Hematopoietic multipotent progenitor cell treated with erythropoietin and hydrocortisone succinate and interleukin-3 and kit ligand, for 17 days (in vitro differentiated cells): Measurements from ENCODE around the gene SCN11A.
A peak's percentile ranks its signal among the peaks of the same experiment; 100 is the strongest.

Experiments
- DNase-seq: peaks from one replicate; pipeline ENCODE4 v3.0.0-alpha.2; 2015; ENCODE audit warnings: low spot score

Gene SCN11A

DNA sequence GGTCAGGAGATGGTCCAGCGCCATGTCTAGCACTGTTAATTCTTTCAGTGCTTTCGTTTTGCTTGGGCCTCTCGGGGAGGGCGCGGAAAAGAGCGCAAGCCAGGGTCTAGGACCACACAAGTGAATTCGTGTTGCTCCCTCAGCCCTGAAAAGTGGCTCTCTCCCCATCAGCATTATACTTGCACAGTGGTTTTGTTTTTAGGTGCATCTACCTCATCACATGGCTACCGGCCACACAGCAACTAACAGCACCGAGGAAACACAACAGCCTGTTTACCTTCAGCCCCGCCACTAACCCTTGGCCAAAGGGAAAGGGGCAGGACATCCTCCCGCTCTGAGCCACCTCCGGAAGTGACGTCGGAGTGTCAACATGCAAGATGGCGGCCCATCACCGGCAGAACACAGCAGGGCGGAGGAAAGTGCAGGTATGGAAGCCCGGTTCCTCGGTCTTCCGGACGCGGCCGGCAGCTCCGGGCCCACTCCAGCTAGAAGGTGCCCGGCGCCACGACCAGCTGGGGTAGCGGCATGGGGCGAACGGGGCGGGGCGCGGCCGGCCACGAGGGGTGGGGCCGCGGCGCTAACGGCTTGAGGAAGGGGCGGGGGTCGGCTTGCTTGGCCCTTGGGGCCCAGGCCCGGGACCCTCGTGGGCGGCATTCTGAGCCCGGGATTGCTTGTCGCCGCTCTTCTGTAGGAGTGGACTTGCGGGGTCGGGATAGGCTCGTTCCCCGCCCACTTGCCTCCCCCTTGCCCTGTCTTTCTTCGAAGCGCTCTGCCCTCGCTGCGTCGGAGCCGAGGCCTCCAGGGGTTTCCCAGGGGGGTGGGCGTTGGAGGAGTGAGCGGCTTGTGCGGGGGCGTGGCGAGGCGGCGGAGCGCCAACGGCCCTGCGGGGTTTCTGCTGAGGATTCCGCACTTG is at the start of gene SCN11A, which contains the start of gene WDR48:
TSS of gene SCN11A (minus strand) at position 296 of the 913 bp plus-strand sequence. CDS start 101,582 bp downstream, outside the sequence.
TSS of gene WDR48 (plus strand) at position 368 of the 913 bp plus-strand sequence. CDS start at position 378, 10 bp downstream.
- peak; percentile 97 for DNase-seq

DNA sequence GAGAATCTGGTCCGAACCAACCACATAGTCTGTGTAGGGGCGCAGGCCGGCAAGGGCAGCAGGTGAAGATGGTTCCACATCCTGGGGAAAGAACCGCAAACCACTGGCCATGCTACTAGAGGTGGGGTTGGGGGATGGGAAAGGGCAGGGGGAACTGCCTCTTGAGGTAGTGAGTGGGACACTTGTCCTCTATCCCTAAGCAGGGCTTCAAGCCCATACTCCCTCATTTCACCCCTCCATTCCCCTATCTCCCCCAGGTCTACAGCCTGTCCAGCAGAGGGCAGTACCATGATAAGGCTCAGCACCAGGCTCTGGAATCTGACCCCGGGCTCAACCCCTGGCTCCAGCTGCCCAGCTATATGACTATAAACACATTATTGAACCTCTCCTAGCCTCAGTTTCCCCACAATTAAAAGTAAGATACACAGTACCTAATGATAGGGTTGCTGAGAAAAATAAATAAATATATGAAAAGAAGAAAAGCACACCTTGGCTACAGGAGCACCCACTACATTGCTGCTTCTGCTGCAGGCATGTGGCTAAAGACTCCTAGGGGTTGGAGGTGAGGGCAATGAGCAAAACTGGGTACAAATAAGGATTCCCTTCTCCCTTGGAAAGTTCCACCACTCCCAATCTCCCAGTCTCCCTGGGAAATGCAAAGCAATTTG is 49.4 kb upstream of the SCN11A start:
- peak; percentile 56 for DNase-seq

DNA sequence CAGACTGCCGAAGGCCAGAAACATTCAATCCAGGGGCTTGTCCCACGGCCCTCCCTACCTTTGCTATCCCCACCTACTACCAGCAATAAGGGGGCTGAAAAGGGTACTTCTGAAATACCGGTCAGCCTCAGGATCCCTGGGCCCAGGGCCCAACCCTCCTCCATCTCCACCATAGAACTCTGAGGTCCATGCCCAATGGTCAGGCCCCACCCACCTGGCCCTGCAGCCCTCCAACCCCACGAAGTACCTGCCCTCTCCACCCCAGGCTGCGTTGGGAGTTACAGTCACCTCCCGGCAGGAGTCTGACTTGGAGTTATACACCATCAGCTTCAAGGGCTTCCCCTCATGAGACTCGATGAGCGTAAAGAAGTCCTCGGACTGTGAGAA is 48.7 kb upstream of the SCN11A start:
- no peak for DNase-seq

DNA sequence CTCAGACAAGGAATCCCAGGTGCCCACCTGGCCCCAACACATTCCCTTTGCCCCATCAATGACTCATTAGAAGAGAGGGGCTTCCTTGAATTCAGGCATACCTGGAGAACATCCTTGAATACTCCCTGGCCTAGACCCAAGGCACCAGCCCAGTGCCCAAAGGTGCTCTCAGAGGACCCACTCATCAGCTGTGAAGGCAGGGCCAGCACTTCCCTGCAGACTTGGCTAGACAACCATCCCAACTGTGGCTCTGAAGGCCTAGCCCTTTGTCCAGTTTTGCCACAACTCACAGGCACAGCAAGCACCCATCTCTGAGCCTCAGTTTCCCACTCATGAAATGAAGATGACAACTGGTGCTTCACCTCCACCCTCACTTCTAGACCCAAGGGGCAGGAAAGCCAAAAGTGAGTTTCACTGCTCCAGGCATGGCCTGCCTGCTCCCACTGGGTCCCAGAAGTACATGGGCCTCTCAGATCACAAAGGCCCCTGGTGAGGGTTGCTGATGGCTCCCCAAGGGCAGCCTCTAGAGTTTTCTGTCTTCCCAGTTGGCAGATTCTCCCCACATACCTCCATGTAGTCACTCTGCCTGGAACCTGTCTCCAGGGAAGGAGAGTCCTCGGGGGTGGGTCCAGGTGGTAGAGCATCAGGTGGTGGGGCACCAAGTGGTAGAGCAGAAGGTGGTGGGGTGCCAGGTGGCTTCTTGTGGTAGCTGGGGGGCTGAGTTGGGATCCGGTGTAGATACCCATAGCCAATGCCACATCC is 48.2 kb upstream of the SCN11A start:
- DNase-seq: no peak

DNA sequence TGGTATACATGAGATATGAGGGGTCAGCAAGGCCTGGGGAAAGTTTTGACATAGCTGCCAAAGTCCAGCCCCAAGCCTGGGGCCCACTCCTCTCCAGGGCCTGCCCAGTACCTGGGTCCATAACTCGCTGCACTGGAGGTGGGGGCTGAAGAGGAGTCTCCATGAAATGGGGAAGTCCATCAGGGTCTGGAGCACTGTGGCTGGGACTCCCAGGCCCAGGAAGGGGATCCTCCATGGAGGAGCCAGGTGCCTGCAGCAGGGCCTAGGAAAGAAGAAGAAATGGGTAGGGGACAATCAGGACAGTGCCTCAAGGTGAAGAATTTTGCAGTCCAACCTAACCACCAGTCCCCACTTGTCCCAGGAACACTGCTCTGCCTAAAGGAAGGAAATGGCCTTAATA is 47.5 kb upstream of the SCN11A start:
- DNase-seq: no peak

GRCh38 chr3:39098473-39099000 is 46.8 kb upstream of the SCN11A start:
- no peak for DNase-seq

DNA sequence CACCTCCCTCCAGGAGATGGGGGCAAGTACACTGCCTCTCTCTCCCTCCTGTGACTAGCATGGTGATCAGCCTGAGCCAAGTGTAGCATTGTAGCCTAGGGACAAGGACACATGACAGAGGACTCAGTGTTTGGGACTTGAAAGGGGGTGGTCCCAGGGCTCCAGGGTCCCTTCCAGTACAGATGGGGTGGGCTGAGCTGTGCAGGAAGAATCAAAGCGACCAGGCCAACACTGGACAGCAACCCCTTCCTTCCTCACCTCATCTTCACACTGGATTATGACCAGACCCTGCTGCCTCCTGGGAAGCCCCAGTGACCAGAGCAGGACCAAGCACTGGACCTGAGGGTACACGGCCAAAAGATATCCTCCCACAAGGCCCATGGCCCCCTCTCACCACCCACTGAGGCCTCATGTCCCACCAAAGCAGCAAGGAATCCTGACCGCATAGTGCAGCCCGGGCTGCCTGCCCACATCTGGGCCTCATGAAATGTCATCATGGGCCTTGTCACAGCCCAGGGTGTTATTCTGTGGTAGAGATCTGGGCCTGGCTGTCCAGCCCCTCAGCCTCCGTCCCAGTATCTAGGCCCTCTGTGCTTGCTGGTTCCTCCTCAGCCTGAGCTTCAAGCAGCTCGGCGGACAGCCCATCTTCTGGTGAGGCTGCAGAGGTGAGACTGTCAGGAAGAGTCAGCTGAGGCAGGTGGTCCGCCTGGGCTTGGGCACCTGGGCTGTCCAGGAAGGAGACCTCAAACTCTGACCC is 46.1 kb upstream of the SCN11A start:
- no peak for DNase-seq

DNA sequence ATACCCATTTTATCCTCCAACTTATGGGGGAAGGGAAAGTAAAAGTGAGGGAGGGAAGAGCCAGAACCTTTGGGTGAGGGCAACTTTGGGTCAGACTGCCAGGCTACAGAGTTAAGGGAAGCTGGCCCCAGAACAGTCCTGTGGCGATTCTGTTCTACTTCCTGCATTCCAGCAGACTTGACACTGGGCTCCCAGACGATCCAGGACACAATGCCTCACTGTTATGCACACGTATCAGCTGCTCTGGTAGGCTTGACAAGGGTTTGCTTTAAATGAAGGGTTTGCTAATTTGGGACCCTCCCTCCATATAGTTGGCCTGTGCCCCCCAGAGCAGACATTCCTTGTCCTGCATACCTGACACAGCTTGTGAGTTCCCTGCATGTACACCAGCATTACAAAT is 45.0 kb upstream of the SCN11A start:
- DNase-seq: no peak

DNA sequence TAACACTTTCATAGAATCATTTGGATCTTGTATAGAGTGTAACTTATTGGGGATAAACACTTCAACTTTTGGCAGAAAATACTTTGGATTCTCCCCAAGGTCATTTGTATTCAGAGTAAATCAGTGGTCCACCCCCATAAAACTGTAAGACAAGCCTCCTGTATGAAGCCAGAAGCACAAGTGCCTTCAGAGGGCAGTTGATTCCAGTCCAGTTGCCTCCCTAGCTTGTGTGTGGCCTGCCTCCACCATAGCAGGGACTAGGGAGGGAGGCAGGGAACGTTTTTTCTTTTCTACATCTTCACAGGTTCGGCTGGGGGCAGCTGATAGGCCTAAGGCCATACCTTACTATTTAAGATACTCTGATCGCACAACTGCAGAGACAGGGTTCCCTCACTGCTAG is 44.0 kb upstream of the SCN11A start:
- DNase-seq: no peak

- no peak for DNase-seq
Observed at GRCh38 chr3:39094851-39095677, 43.3 kb upstream of the SCN11A start.

DNA sequence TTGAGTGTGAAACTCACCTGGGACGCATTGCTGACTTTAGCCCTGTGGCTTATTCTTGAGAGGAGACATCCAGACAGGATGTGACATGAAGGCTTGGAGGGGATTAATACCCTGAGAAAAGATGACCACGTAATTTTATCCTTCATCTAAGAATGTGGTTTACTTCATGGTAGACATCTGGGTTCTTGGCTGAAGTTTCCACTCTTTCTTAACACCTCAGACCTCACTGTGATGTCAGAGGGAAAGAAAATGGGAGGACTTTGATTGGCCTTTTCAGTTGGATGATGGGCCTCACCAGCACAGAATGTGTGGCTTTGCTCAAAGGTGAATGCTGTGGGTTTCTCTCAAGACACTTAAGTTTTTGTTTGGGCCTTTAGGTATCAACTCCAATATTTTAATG is 39.2 kb upstream of the SCN11A start:
- DNase-seq: no peak

GRCh38 chr3:39088889-39089288 is 37.1 kb upstream of the SCN11A start:
- DNase-seq: no peak

DNA sequence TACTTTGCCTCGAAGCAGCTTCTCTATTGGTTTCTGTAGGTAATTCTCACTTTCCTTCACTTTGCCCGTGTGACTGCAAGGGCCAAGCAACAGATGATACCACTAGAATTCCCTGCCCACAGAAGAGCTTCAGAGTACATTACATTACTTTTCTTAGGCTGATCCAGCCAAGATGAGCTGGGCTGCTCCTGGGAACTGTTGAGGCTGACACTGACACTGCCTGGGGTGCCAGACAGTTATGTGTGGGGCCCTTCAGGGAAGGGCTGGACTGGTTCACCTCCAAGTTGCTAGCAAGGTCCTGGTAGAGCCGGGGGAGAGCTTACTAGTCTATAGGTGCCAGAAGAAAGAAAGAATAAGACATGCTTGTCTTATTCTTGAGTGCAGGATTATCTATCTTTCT is 36.7 kb upstream of the SCN11A start:
- no peak for DNase-seq

DNA sequence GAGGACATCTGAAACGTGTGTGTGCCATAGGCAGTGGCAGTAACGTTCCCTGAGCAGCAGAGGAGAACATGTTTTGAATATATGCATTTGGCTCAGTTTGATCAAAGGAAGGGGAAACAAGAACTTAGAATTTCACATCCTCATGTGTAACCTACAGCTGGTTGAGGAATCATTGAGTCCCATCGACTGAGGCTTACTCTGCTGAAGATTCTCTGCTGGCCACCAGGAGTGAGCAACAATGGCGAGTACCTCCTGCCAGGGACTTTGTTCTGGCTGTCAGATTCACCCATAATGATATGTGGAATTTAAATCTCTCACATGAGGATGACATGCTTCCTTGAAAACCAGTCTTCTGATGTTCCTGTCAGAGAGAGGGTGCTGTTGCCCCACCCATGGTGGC is 34.4 kb upstream of the SCN11A start:
- no peak for DNase-seq

- DNase-seq: no peak
Observed at GRCh38 chr3:39082666-39083313, 31.0 kb upstream of the SCN11A start.

- no peak for DNase-seq
Observed at GRCh38 chr3:39080026-39080425, 28.3 kb upstream of the SCN11A start.

GRCh38 chr3:39079530-39079929 is 27.8 kb upstream of the SCN11A start:
- no peak for DNase-seq

GRCh38 chr3:39075910-39076309 is 24.2 kb upstream of the SCN11A start:
- no peak for DNase-seq

DNA sequence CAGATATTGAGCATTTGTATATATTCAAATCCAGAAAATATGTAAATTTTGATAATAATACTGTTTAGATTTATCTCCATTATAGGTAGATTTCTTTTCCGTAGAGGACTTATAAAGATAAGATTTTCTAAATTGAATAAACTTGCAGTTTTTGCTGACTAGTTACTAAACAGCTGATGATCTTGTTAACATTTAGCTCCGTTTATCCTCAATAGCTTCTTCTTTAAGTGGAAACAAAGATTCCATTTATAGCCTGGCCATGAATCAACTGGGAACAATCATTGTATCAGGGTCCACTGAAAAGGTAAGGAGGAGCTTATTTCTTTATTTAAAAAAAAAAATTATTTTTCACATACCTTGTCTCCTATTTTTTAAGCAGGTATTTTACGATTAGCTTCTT is 16.8 kb upstream of the SCN11A start:
- no peak for DNase-seq

DNA sequence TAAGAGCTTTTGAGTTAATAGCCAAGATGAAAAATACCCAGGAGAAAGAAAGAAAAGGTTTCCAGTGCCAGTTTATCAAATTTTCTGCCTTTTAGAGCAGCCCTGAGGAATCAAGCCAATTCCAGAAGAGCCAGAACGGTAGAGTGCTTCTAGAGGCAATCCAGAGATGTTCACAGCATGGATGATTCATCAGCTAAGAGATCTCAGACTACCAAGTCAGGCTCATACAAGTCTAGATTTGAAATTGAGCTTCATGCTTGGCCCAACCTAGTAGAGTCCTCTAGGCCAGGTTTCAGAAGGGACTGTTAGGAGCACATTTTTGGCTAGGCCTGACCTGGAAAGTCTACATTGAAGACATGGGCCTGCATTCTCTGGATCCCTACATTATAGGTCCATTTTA is 15.5 kb upstream of the SCN11A start:
- DNase-seq: no peak
